HG03103 (cell line): ENCODE data around the gene ITPRIPL2.

Source experiments
- ATAC-seq: cut with Tn5 transposase; IDR thresholded peaks from one replicate; pipeline ENCODE4 v1.9.1; 2021; ENCODE audit warnings: low read depth; ENCODE audit not compliant: unreplicated experiment

ITPRIPL2 gene

GRCh38 chr16:19116711-19117449, 3.1 kb downstream of the ITPRIPL2 start:
- no peak for ATAC-seq

- ATAC-seq = no peak
These were observed 5.2 kb downstream of the ITPRIPL2 start for GRCh38 chr16:19118938-19119431.

- ATAC-seq = no peak
These were observed 5.8 kb downstream of the ITPRIPL2 start for GRCh38 chr16:19119564-19119963.

GRCh38 chr16:19123535-19124178, 9.9 kb downstream of the ITPRIPL2 start:
- no peak for ATAC-seq

- ATAC-seq = no peak
These were observed 12.5 kb downstream of the ITPRIPL2 start for GRCh38 chr16:19126300-19126699.

GRCh38 chr16:19127205-19127604, 13.4 kb downstream of the ITPRIPL2 start:
- ATAC-seq = no peak

GRCh38 chr16:19127674-19128131, 13.9 kb downstream of the ITPRIPL2 start:
- ATAC-seq = no peak

GRCh38 chr16:19128454-19129200, 14.9 kb downstream of the ITPRIPL2 start:
- ATAC-seq = no peak

- ATAC-seq = no peak
These were observed 16.6 kb downstream of the ITPRIPL2 start for GRCh38 chr16:19130385-19130784.

- ATAC-seq = no peak
These were observed 17.4 kb downstream of the ITPRIPL2 start for GRCh38 chr16:19130852-19131824.

GRCh38 chr16:19131825-19132218, 18.1 kb downstream of the ITPRIPL2 start:
- no peak for ATAC-seq

GRCh38 chr16:19132255-19132654, 18.5 kb downstream of the ITPRIPL2 start:
- no peak for ATAC-seq

GRCh38 chr16:19132898-19133297, 19.1 kb downstream of the ITPRIPL2 start:
- ATAC-seq = no peak

- no peak for ATAC-seq
These were observed 19.8 kb downstream of the ITPRIPL2 start for GRCh38 chr16:19133600-19133999.

GRCh38 chr16:19135201-19135842, 21.6 kb downstream of the ITPRIPL2 start:
- ATAC-seq = no peak

GRCh38 chr16:19135896-19136438, 22.2 kb downstream of the ITPRIPL2 start:
- ATAC-seq = no peak

GRCh38 chr16:19136549-19137196, 22.9 kb downstream of the ITPRIPL2 start:
- ATAC-seq = no peak

GRCh38 chr16:19137201-19138128, 23.7 kb downstream of the ITPRIPL2 start:
- ATAC-seq = no peak
